ENCODE results near the gene FNDC3B.

The FNDC3B gene

DNA sequence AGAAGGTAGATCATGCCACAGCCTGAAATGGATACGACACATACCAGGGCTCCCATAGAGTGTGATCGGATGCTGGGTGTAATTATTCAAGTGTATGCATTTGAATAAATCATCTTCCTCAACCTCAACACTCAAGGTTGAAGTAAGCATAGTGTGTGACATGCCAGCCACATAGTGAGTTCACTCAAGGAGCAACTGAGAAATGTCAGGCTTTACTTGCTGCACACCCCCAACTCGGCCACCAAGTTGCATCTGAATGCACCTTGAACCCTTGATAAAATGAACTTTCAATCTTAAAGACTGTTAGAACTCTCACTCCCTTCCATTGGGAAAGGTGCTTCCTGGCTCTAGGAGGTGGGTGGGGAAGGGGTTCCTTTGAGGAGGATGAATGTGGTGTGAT is 287.6 kb downstream of the FNDC3B start:
- no peak for DNase-seq (ENCODE audit: low read depth)
- H3K4me3 ChIP-seq (ENCODE audit: control insufficient read depth, low read depth, low read length), result no peak overlapping the region
- TF ChIP-seq, protein P1, sequence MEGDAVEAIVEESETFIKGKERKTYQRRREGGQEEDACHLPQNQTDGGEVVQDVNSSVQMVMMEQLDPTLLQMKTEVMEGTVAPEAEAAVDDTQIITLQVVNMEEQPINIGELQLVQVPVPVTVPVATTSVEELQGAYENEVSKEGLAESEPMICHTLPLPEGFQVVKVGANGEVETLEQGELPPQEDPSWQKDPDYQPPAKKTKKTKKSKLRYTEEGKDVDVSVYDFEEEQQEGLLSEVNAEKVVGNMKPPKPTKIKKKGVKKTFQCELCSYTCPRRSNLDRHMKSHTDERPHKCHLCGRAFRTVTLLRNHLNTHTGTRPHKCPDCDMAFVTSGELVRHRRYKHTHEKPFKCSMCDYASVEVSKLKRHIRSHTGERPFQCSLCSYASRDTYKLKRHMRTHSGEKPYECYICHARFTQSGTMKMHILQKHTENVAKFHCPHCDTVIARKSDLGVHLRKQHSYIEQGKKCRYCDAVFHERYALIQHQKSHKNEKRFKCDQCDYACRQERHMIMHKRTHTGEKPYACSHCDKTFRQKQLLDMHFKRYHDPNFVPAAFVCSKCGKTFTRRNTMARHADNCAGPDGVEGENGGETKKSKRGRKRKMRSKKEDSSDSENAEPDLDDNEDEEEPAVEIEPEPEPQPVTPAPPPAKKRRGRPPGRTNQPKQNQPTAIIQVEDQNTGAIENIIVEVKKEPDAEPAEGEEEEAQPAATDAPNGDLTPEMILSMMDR (conservative IDR thresholded peaks at IDR 0.05; ENCODE audit: control insufficient read depth, insufficient read depth, low read depth, low read length), result no peak

DNA sequence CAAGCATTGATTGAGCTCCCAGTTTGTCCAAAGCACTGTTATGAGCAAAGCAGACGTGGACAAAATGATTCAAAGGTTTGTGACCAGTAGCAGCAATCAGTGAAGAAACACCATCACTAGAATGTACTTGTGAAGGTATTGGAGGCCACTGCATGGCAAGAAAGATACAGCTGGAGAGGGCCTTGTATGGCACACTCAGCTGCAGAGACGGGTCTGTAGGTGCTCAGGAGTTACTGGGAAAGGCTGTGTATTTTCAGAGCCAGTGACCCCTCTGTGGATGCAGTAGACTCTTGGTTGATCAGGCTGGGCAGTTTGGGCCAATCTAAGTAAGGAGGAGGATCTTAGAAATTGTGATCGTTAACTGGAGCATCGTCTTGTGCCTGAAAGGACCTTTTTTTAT is 288.9 kb downstream of the FNDC3B start:
- TF ChIP-seq, protein P1 (conservative IDR thresholded peaks at IDR 0.05; ENCODE audit: control insufficient read depth, insufficient read depth, low read depth, low read length), result no peak

DNA sequence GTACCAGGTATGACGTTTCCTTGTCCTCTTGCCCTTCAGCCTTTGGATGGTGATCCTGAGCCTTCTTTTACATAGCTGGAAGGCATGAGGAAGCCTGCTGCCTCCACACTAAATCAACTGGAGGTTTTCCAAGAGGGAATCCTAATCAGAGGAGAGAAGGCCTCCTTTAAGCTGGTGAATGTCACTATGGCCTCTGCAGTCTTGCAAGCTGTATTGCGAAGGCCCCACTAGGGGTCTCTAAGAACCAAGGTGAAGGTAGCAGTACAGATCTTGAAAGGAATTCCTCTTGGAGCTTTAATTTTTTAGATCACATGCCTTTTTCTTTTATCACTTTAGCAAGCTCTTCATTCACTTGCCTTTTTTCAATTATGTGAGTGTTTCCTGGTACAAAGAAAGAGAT is 289.7 kb downstream of the FNDC3B start:
- no peak overlapping the region for H3K4me3 ChIP-seq (ENCODE audit: control insufficient read depth, low read depth, low read length)
- no peak for DNase-seq (ENCODE audit: low read depth)
- TF ChIP-seq, protein P1 (conservative IDR thresholded peaks at IDR 0.05; ENCODE audit: control insufficient read depth, insufficient read depth, low read depth, low read length), result no peak

More for the DNA sequence above, 288.9 kb downstream of the FNDC3B start:
- no peak overlapping the region for H3K4me3 ChIP-seq (ENCODE audit: control insufficient read depth, low read depth, low read length)
- no peak for DNase-seq (ENCODE audit: low read depth)

DNA sequence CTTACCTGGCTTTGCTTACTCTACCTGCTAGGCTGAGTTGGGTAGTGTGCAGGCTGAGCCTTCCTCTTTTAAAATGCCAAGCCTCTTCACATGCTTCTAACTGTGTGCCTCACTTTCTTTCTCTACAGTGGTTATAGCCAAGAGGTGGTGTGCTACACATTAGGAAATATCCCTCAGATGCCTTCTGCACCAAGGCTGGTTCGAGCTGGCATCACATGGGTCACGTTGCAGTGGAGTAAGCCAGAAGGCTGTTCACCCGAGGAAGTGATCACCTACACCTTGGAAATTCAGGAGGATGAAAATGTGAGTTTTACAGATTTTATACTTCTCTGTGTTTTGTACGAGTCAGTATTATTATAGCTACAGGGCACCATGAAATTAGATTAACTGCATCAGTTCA is 291.0 kb downstream of the FNDC3B start:
- no peak for DNase-seq (ENCODE audit: low read depth)
- H3K4me3 ChIP-seq (ENCODE audit: control insufficient read depth, low read depth, low read length), result no peak overlapping the region
- TF ChIP-seq, protein P1 (conservative IDR thresholded peaks at IDR 0.05; ENCODE audit: control insufficient read depth, insufficient read depth, low read depth, low read length), result no peak

DNA sequence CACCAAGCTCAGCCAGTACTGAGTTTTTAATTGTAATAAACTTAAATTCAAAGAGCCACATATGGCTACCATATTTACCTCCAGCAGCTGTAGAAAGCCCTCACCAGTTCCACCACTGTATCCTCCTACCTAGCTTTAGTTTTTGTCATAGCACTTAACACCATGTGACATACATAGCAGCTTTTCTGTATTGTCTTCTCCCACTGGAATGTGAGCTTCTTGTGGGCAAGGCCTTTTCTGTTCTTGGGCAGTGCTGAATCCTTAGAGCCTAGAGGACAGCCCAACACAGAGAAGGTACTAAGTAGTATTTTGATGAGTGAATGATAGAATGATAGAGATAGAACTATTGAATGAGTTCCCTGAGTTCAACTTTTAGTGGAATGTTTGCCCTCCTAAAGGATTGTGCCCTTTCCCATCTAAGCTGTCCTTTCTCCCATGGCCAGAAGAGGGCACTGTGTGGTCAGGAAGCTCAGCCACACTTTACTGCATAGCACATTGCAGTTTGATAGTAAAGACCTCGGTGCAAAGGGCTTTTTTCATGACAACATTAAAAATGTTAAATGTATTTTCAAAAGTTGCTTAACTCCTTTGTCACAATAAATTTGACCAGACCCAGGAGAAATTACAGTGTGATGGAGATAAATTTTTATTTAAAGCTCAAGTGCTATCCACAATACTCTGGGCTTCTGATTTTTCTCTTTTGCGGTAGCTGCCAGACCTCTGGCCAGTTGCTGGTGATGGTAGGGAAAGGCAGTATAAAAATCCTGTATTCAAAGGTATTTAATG is 293.1 kb downstream of the FNDC3B start:
- peak; percentile 66 for DNase-seq (ENCODE audit: low read depth)
- TF ChIP-seq, protein P1 (conservative IDR thresholded peaks at IDR 0.05; ENCODE audit: control insufficient read depth, insufficient read depth, low read depth, low read length), result peak; percentile 98
- H3K4me3 ChIP-seq (ENCODE audit: control insufficient read depth, low read depth, low read length), result no peak overlapping the region

DNA sequence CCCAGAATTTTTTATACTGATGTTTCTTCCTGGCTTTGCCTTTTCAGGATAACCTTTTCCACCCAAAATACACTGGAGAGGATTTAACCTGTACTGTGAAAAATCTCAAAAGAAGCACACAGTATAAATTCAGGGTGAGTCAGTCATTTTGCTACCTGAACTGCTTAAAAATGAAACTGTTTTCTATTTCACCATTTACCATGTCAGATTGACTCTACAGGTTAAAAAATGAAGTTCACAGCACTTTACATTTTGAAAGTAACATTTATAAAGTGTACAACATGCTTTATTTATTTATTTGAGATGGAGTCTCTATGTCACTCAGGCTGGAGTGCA is 293.6 kb downstream of the FNDC3B start:
- H3K4me3 ChIP-seq (ENCODE audit: control insufficient read depth, low read depth, low read length), result no peak overlapping the region
- DNase-seq (ENCODE audit: low read depth), result no peak
- TF ChIP-seq, protein P1 (conservative IDR thresholded peaks at IDR 0.05; ENCODE audit: control insufficient read depth, insufficient read depth, low read depth, low read length), result no peak

Data from fibroblast of mammary gland (primary cell).